HG02973 (cell line): ENCODE data around the gene CNOT9.

Experiments
- ATAC-seq: cut with Tn5 transposase; IDR thresholded peaks from one replicate; pipeline ENCODE4 v1.9.1; 2021; ENCODE audit warnings: moderate library complexity; ENCODE audit not compliant: unreplicated experiment

The CNOT9 gene

GRCh38 chr2:218577482-218578220 is 9.0 kb downstream of the CNOT9 start:
- no peak for ATAC-seq

GRCh38 chr2:218578272-218578877 is 9.7 kb downstream of the CNOT9 start:
- no peak for ATAC-seq

GRCh38 chr2:218582076-218582475 is 13.4 kb downstream of the CNOT9 start:
- ATAC-seq, result no peak

GRCh38 chr2:218583983-218584850 is 15.6 kb downstream of the CNOT9 start:
- no peak for ATAC-seq

- no peak for ATAC-seq
Observed at GRCh38 chr2:218585541-218585940, 16.9 kb downstream of the CNOT9 start.

- no peak for ATAC-seq
Observed at GRCh38 chr2:218605432-218605831, 36.8 kb downstream of the CNOT9 start.

GRCh38 chr2:218607436-218608115 is 38.9 kb downstream of the CNOT9 start, which contains the start of gene PLCD4:
TSS of gene PLCD4 (plus strand) at chr2:218607899. CDS start at chr2:218615740, 7,841 bp downstream.
- no peak for ATAC-seq

- no peak for ATAC-seq
Observed at GRCh38 chr2:218615868-218616315, 47.3 kb downstream of the CNOT9 start.

- no peak for ATAC-seq
Observed at GRCh38 chr2:218618102-218618860, 49.6 kb downstream of the CNOT9 start.

GRCh38 chr2:218621007-218621406 is 52.4 kb downstream of the CNOT9 start:
- ATAC-seq, result no peak

- ATAC-seq, result no peak
Observed at GRCh38 chr2:218622606-218623365, 54.1 kb downstream of the CNOT9 start.

- ATAC-seq, result no peak
Observed at GRCh38 chr2:218623366-218623705, 54.7 kb downstream of the CNOT9 start.

- ATAC-seq, result no peak
Observed at GRCh38 chr2:218626369-218626768, 57.7 kb downstream of the CNOT9 start.

- no peak for ATAC-seq
Observed at GRCh38 chr2:218627939-218628338, 59.3 kb downstream of the CNOT9 start.

GRCh38 chr2:218631837-218632236 is 63.2 kb downstream of the CNOT9 start:
- no peak for ATAC-seq

GRCh38 chr2:218635719-218636118 is 67.1 kb downstream of the CNOT9 start:
- ATAC-seq, result no peak

GRCh38 chr2:218638372-218638771 is 69.7 kb downstream of the CNOT9 start:
- no peak for ATAC-seq

GRCh38 chr2:218642121-218642656 is 73.5 kb downstream of the CNOT9 start:
- ATAC-seq, result no peak

GRCh38 chr2:218642786-218643185 is 74.1 kb downstream of the CNOT9 start:
- no peak for ATAC-seq
